Measurements from ENCODE around the gene MAGEB2.

DNA sequence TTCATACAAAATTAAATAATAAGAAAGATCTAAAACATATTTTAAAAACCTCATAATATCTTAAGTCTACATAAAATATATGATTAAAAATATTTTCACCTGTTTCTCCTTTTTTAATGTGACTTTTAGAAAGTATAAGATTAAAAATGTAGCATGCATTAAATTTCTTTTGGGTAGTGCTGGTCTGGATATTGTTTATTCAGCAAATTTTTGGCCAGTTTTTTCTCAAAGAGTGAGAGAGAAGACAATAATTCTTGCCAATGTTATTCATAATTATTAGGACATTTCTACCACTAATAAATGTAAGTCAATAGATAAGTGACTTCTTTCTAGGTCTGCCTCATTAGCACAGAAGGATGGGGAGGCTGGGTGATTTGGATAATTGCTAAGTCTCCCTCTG is 45.6 kb downstream of the MAGEB2 start:
- TF ChIP-seq, protein P1, sequence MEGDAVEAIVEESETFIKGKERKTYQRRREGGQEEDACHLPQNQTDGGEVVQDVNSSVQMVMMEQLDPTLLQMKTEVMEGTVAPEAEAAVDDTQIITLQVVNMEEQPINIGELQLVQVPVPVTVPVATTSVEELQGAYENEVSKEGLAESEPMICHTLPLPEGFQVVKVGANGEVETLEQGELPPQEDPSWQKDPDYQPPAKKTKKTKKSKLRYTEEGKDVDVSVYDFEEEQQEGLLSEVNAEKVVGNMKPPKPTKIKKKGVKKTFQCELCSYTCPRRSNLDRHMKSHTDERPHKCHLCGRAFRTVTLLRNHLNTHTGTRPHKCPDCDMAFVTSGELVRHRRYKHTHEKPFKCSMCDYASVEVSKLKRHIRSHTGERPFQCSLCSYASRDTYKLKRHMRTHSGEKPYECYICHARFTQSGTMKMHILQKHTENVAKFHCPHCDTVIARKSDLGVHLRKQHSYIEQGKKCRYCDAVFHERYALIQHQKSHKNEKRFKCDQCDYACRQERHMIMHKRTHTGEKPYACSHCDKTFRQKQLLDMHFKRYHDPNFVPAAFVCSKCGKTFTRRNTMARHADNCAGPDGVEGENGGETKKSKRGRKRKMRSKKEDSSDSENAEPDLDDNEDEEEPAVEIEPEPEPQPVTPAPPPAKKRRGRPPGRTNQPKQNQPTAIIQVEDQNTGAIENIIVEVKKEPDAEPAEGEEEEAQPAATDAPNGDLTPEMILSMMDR (IDR thresholded peaks at IDR 0.05), result no peak
- TF ChIP-seq EZH2 (IDR thresholded peaks at IDR 0.05) (no peak), EZH2phosphoT487 (IDR thresholded peaks at IDR 0.05) (no peak)
